Activated B cell treated with CpG ODN at 0.5 μM for 24 hours (primary cell): ENCODE results near the gene RUSC2. TPM values are rescaled to one million over a fixed set of nuclear protein-coding genes. Genes with fewer than 3 reads are reported as not detected.
"Not testable (repeated sequence)": the region's sequence is repeated elsewhere in the genome, so short reads cannot be mapped to it uniquely, and the experiment has no call there.

Experiments
- ATAC-seq: fragments of 200-7000 bp; cut with Tn5 transposase; one replicate; pipeline ENCODE4 v1.10.0; 2021; ENCODE audit warnings: low read depth, mild to moderate bottlenecking, moderate library complexity
- CTCF ChIA-PET: fragments of 350-600 bp; sonication (Branson Sonifier 250); formaldehyde crosslinking; loops from one replicate; lab custom pipeline; 2021; ENCODE audit warnings: antibody characterized with exemption; lab: Charles Lee
- POLR2A ChIA-PET: fragments of 350-600 bp; sonication (Branson Sonifier 250); formaldehyde crosslinking; loops from one replicate; lab custom pipeline; 2021; ENCODE audit warnings: antibody characterized with exemption; lab: Charles Lee
- DNase-seq: peaks from one replicate; pipeline ENCODE4 v3.0.0; 2022
- H3K27ac Mint-ChIP-seq: one replicate; pipeline ENCODE4 v1.8.0; 2020; ENCODE audit warnings: mixed read lengths
- H3K27me3 Mint-ChIP-seq: one replicate; pipeline ENCODE4 v1.8.0; 2021; ENCODE audit warnings: mixed read lengths
- H3K36me3 Mint-ChIP-seq: one replicate; pipeline ENCODE4 v1.8.0; 2021; ENCODE audit warnings: low read depth, mixed read lengths
- H3K4me1 Mint-ChIP-seq: one replicate; pipeline ENCODE4 v1.8.0; 2021; ENCODE audit warnings: mixed read lengths
- H3K4me3 Mint-ChIP-seq: one replicate; pipeline ENCODE4 v1.8.0; 2020; ENCODE audit warnings: mild to moderate bottlenecking, mixed read lengths
- H3K9me3 Mint-ChIP-seq: one replicate; pipeline ENCODE4 v1.8.0; 2020; ENCODE audit warnings: mixed read lengths
- CTCF ChIP-seq: fragments of 200-600 bp; IDR thresholded peaks from one replicate; pipeline ENCODE4 v1.8.0; 2022; ENCODE audit warnings: antibody characterized with exemption, mild to moderate bottlenecking
- intact Hi-C: fragments of 100-400 bp; cut with micrococcal nuclease; formaldehyde crosslinking; loops from one replicate; pipeline ENCODE4 v1.15.1; 2024
- total RNA-seq: library from RNA; stranded (reverse); gene quantifications from 2 replicates; pipeline ENCODE4 v1.2.3, GENCODE V29; 2022

RUSC2 gene
- total RNA-seq, 1 donor from 2014 or later, result 0.29 TPM

GRCh38 chr9:35522187-35522586 is 32.3 kb downstream of the RUSC2 start:
- Mint-ChIP-seq H3K4me1 (peaks cover 14% of the 10 kb centered on the region), H3K36me3 (no peaks in the 10 kb centered on the region), H3K27me3 (no peaks in the 10 kb centered on the region), H3K27ac (no peak overlapping the region), H3K9me3 (no peaks in the 10 kb centered on the region), H3K4me3 (no peak overlapping the region)
- no peak for TF ChIP-seq CTCF
- POLR2A ChIA-PET, result no interaction called here
- DNase-seq (no peak), ATAC-seq (no peak)
- intact Hi-C loops, result no loop called here
- CTCF ChIA-PET, result no interaction called here

GRCh38 chr9:35522700-35523099 is 32.8 kb downstream of the RUSC2 start:
- POLR2A ChIA-PET, result no interaction called here
- intact Hi-C loops, result no loop called here
- no peaks in the 10 kb centered on the region for H3K27me3 Mint-ChIP-seq
- no peak for TF ChIP-seq CTCF
- no peaks in the 10 kb centered on the region for H3K36me3 Mint-ChIP-seq
- peaks cover 17% of the 10 kb centered on the region for H3K4me1 Mint-ChIP-seq
- H3K9me3 Mint-ChIP-seq, result no peaks in the 10 kb centered on the region
- no peak overlapping the region for H3K4me3 Mint-ChIP-seq
- ATAC-seq, result no peak
- H3K27ac Mint-ChIP-seq, result no peak overlapping the region
- DNase-seq, result no peak
- CTCF ChIA-PET, result no interaction called here

GRCh38 chr9:35523556-35523955 is 33.6 kb downstream of the RUSC2 start:
- DNase-seq, H3K27ac Mint-ChIP-seq, H3K36me3 Mint-ChIP-seq, CTCF ChIA-PET, intact Hi-C loops, H3K4me3 Mint-ChIP-seq, H3K27me3 Mint-ChIP-seq, ATAC-seq, POLR2A ChIA-PET, H3K9me3 Mint-ChIP-seq: not testable (repeated sequence)
- peaks cover 17% of the 10 kb centered on the region for H3K4me1 Mint-ChIP-seq

- TF ChIP-seq CTCF, result no peak
These were observed 36.3 kb downstream of the RUSC2 start for GRCh38 chr9:35526087-35526801.

GRCh38 chr9:35529161-35529823 is 39.4 kb downstream of the RUSC2 start:
- Mint-ChIP-seq H3K27ac (no peak overlapping the region), H3K4me1 (peaks cover 17% of the 10 kb centered on the region), H3K27me3 (peaks cover 2% of the 10 kb centered on the region), H3K36me3 (no peaks in the 10 kb centered on the region), H3K9me3 (no peaks in the 10 kb centered on the region), H3K4me3 (no peak overlapping the region)
- DNase-seq, result no peak
- no peak for TF ChIP-seq CTCF
- CTCF ChIA-PET, result interaction anchor here (1.7 kb wide), 1 partner anchor 10 kb away, joined by 4 read pairs; no protein-coding TSS in a partner anchor
- ATAC-seq, result no peak
- intact Hi-C loops, result no loop called here
- POLR2A ChIA-PET, result no interaction called here

More at GRCh38 chr9:35526087-35526801, 36.3 kb downstream of the RUSC2 start:
- POLR2A ChIA-PET, result no interaction called here
- Mint-ChIP-seq H3K4me3 (no peak overlapping the region), H3K27me3 (no peaks in the 10 kb centered on the region), H3K9me3 (no peaks in the 10 kb centered on the region), H3K36me3 (no peaks in the 10 kb centered on the region), H3K4me1 (peaks cover 17% of the 10 kb centered on the region), H3K27ac (no peak overlapping the region)
- CTCF ChIA-PET, result no interaction called here
- no peak for DNase-seq
- intact Hi-C loops, result no loop called here
- ATAC-seq, result no peak
